Activated CD8-positive, alpha-beta memory T cell treated with anti-CD3 and anti-CD28 coated beads for 1 hour (primary cell): ENCODE data around the gene HCFC2.

Experiments
- DNase-seq, 2 donors: peaks; one replicate each; pipeline ENCODE4 v3.0.0-alpha.2; 2020; ENCODE audit warnings: low read depth in 1 of 2; ENCODE audit errors: extremely low read depth in 1 of 2

Gene HCFC2

GRCh38 chr12:104056419-104056972 lies 7.8 kb upstream of the HCFC2 start:
- no peak for DNase-seq

DNA sequence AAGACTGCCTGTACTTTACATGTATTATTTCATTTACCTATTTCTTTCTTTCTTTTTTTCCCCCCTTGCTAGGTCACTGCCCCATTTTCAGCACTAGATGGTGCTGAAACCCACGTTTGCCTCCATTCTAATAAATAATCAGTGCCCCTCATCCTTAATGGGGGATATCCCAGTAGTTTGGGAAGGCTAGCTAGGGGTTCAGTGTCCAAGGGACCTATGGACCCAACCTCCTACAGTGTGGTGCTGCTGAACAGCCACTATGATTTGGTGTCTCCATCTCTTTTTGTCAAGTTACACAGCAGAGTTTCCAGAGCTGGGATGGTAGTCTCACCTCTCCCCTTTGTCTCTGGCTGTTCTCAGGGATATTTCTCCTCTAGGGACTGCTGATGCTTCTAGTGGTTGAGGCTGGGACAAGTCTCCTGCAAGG lies 6.5 kb upstream of the HCFC2 start:
- DNase-seq: no peak

- DNase-seq: no peak
Measured at GRCh38 chr12:104058802-104059201, 5.5 kb upstream of the HCFC2 start.

GRCh38 chr12:104059963-104060362 lies 4.4 kb upstream of the HCFC2 start:
- no peak for DNase-seq

GRCh38 chr12:104060791-104061190 lies 3.5 kb upstream of the HCFC2 start:
- no peak for DNase-seq

- DNase-seq: no peak
Measured at GRCh38 chr12:104063712-104064030, 660 bp upstream of the HCFC2 start.

DNA sequence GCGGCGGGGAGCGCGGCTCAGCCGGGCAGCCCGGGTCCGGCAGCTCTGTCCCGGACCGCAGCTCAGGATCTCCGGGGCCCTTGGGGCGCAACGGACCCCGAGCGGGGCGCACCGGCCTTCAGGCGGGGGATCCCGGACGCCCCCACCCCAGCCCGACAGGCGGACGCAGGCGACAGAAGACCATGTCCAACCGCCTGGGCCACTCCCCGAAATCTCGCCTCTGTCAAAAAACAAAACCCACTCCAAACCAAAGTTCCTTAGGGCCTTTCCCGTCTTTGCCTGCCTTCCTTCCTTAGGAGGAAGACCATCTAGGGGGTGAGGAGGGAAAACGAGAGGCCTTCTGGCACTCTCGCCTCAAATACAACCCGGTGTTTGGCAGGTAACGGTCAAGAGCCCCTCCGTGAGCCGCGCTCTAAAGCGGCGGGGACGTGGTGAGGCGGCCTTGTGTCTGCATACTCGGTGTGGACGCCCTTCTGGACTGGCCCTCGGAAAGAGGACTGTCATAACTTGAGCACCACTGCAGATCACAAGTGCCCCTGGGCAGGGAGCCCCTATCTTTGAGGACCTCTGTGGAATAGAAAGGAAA lies 604 bp downstream of the HCFC2 start:
- DNase-seq: no peak

DNA sequence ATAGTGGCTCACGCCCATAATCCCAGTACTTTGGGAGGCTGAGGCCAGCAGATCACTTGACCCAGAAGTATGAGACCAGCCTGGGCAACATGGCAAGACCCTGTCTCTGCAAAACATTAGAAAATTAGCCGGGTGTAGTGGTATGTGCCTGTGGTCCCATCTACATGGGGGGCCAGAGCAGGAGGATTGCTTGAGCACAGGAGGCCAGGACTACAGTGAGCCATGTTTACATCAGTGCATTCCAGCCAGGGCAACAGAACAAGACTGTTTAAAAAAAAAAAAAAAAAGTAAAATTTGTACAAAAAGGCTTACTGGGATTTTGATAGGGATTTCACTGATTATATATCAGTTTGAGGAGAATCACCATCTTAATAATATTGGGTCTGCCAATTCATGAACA lies 7.8 kb downstream of the HCFC2 start:
- DNase-seq: no peak

DNA sequence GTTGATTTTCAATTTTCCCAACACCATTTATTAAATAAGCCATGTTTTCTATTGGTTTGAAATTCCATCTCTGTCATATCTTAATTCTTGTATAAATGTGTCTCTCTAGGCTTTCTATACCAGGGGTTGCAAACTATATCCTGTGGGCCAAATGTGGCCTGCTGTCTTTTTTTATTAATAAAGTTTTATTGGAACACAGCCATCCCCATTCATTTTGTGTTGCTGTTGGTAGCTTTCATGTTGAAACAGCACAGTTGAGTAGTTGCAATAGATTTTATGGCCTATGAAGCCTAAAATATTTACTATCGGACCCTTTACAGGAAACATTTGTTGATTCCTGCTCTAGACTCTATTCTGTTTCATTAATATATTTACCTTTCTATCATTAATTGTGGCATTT lies 9.4 kb downstream of the HCFC2 start:
- no peak for DNase-seq

DNA sequence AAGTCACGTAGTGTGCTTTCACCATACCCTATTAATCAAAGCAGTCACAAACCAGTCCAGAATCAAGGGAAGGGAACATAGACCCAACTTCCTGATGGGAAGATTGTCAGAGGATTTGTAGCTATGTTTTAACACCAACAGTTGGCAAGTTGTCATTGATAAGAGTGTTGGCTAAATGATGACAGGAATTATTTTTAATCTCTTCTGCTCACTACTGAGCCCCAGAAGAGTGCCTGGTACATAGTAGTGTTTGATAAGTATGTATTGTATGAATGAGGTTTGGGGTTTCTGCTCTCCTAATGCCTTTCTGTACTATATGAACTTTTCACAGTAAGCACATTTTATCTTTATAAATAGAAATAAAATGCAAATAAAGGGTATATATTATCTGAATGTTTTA lies 14.7 kb downstream of the HCFC2 start:
- DNase-seq: no peak

- no peak for DNase-seq
Measured at GRCh38 chr12:104080764-104081163, 16.4 kb downstream of the HCFC2 start.

DNA sequence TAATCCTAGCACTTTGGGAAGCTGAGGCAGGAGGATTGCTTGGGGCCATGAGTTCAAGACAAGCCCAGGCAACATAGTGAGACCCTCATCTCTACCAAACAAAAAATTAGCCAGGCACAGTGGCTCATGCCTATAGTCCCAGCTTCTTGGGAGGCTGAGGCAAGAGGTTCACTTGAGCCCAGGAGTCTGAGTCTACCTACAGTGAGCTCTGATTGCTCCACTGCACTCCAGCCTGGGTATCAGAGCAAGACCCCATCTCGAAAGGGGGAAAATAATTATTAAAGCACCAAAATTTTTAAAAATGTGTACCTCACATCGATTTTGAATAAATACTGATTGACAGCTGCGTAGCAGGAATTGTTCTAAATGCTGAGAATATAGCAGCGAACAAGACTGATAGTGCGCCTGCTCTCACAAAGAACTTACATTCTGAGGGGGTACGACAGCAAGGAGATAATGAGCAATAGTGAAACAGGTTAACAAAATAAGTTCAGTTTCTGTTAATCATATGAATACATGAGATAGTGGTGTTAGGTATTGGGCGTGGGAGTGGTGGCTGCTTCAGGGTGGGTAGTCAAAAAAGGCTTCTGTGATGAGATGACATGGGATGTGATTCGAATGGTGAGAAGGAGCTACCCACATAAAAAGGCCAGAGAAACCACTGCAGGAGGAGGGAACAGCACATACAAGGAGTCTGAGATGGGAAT lies 19.6 kb downstream of the HCFC2 start:
- no peak for DNase-seq

DNA sequence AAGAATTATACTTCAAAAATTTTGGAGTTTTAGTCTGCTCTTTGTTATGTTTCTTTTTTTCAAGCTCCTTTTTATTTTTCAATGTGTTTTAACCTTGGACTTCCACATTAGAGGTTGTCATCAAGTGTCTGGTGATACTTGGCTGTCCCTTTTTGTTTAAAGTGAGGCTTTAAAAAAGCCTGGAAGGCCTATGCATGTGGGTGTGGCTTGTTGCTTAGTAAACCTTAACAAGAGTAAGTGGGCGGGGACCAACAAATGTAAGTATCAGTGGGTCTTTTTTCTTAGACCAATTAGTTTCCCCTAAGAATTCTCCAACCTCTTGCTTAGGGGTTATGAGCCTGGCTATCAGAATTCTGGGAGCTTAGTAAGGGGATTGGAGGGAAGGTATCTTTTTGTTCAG lies 26.4 kb downstream of the HCFC2 start:
- no peak for DNase-seq

- DNase-seq: no peak
Measured at GRCh38 chr12:104091136-104091535, 26.8 kb downstream of the HCFC2 start.

DNA sequence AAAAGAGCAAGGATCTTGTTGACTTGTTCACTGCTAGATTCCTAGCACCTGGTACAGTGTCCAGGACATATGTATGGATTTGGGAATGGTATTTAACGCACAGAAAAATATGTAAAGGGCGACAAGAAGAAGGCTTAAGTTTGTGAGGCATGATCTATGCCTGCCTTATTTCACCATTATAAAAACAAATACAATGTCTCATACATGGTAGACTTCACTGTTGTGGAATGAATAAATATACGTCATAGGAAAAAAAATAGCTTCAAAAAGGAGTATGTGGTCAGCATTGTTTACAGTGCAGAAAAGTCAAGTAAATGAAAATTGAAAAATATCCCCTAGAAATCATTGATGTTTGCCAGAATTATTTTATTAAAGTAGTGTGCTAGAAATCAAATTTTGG lies 30.0 kb downstream of the HCFC2 start:
- DNase-seq: no peak

GRCh38 chr12:104095289-104095688 lies 31.0 kb downstream of the HCFC2 start:
- no peak for DNase-seq

GRCh38 chr12:104097954-104098353 lies 33.6 kb downstream of the HCFC2 start:
- DNase-seq: no peak

DNA sequence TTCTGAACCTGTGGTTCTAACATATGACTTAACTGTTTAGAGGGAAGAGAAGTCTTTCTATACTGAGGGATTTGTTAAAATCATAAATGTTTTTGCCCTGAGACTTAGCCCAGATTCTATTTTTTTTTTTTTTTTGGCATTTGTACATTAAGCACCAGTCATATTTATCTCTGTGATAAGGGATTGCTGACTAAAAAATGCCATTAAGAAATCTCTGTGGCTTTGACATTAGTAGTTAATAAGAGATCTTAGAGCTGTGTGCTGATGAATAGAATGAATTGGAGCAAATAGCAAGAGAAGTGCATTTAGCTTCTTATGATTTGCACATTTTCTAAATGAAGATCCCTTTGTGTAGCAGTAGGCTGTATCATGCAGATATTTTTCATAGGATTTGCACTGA lies 41.1 kb downstream of the HCFC2 start:
- DNase-seq: no peak

DNA sequence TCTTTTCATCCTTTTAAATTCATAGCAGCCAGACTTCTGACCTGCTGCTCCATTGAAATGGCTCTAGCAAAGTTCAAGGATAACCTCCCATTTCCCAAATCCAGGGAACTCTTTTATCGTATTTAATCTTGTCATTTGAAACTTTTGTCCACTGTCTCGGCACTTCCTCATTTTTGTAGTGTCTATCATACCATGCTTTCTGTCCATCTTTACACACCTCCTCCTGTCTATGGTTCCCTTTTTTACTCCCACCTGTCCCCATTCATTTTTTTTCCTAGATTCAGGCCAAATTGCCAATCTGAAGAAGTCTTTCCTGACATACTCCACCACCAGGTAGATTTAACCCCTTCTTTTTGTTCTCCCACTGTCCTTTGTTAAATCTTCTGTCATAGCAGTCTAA lies 42.6 kb downstream of the HCFC2 start:
- DNase-seq: no peak

- peak; percentile 68 to 76 for DNase-seq
Measured at GRCh38 chr12:104108755-104109445, 44.6 kb downstream of the HCFC2 start.

DNA sequence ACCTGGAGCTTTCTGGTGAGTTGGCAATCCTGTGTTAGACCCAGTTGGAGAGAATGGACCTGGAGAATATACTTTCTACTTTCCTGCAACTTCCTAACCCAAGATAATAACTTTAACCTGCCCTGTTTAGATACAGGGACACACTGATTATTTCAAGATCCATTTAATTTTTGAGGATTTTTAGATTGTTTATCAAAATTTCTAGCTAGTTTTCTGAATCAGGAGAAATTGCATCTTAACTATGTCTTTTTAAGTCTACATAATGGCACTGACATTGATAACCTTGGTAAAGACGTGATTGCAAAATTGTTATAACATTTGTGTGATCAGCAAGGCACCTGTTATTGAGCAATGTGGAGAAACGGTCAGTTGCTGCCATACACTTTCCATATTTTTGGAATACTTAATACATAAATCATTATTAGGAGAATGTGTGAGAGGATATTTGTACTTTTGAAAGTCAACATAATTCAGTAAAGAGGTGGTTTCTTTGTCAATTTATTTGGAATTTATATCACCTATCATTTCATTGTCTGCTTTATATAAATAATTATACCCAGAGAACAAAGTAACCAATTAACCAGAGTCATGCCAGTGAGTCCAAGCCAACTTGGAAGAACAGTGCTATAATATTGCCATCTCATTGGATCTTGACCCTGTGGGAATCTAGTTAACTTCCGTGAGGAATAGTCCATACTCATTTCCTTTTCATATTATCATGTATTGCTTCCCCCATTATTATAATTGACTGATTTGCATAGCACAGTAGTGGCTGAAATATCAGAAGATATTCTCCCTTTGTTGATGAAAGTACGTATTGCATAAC lies 45.3 kb downstream of the HCFC2 start:
- DNase-seq: no peak
